Prostate gland (tissue), 2 donors: Measurements from ENCODE around the gene OTUD6A. TPM values are rescaled to one million over a fixed set of nuclear protein-coding genes. Genes with fewer than 3 reads are reported as not detected.

Experiments
- DNase-seq: peaks from one replicate; pipeline ENCODE4 v3.0.0-alpha.2; 2019; ENCODE audit warnings: low spot score
- H3K27ac ChIP-seq, 2 donors: fragments of 200-600 bp; sonication (generic); 2 replicates each; pipeline ENCODE4 v1.5.1; 2017 to 2019
- H3K27me3 ChIP-seq: fragments of 200-600 bp; sonication (generic); replicated peaks from 2 replicates; pipeline ENCODE4 v1.5.1; 2019; ENCODE audit not compliant: insufficient read depth
- H3K36me3 ChIP-seq, 2 donors: fragments of 200-600 bp; sonication (generic); 1 replicate in 1 of 2; 2 replicates in 1 of 2; pipeline versions ENCODE4 v1.5.1 to v1.8.1; 2017 to 2019
- H3K4me1 ChIP-seq: fragments of 200-600 bp; sonication (generic); replicated peaks from 2 replicates; pipeline ENCODE4 v1.5.1; 2019
- H3K4me3 ChIP-seq, 2 donors: fragments of 200-600 bp; sonication (generic); 2 replicates each; pipeline ENCODE4 v1.5.1; 2017 to 2019
- H3K9me3 ChIP-seq: fragments of 200-600 bp; sonication (generic); 2 replicates; pipeline ENCODE4 v1.5.1; 2017
- POLR2A ChIP-seq: fragments of 450-650 bp; IDR thresholded peaks from one replicate; pipeline ENCODE4 v1.6.1; 2016; ENCODE audit warnings: antibody characterized with exemption, mild to moderate bottlenecking
- POLR2AphosphoS5 ChIP-seq: sonication (generic); formaldehyde crosslinking; IDR thresholded peaks from one replicate; pipeline ENCODE4 v1.6.1; 2017; ENCODE audit warnings: antibody characterized with exemption
- WGBS: methylation state at CpG from one replicate; pipeline ENCODE4 v1.1.5; 2018; 5-methylcytosine and 5-hydroxymethylcytosine counted together
- intact Hi-C: fragments of 100-400 bp; cut with DNase I; formaldehyde crosslinking; loops from one replicate; pipeline ENCODE4 v1.14.2; 2022
- total RNA-seq, 2 donors: library from RNA; depleted of rRNA; stranded (reverse); fragments of >200 nt; gene quantifications; one replicate each; pipeline ENCODE4 v1.1.0, GENCODE V29; 2016
- TF ChIP-seq, protein P1 (sequence below), 4 experiments: fragments of 200-600 bp in 2 of 4; fragments of 450-650 bp in 2 of 4; sonication (generic) in 2 of 4; IDR thresholded peaks; 1 replicate in 3 of 4; 2 replicates in 1 of 4; pipeline ENCODE4 v1.5.1; 2016 to 2019; ENCODE audit warnings: antibody characterized with exemption in 4 of 4, mild to moderate bottlenecking in 2 of 4, moderate library complexity in 2 of 4

Gene OTUD6A
- total RNA-seq, 2 donors from 2014 or later = 1.1 TPM; not detected in 1

DNA sequence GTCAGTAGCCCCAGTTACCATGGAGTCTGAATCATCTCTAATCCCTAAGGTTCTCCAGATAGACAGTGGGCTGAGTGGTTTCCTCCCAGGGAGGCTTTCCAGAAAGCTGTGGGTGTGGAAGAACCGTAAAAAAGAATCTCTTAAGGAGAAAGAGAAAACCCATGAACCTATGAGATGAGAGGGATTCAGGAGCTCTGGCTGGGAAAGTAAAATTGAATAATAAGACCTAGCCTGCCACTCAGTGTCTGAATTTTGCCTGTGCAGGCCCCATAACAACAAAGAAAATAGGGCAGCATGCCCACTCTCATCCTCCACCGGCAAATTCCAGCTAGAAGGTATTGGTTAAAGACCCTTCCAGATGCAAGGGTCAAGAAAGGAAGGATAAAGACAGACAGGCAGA, 29.5 kb upstream of the OTUD6A start:
- 31% methylated on average over 2 of the region's 2 CpGs for WGBS
- H3K4me3 ChIP-seq = no peak overlapping the region
- no peak overlapping the region for H3K27ac ChIP-seq
- H3K4me1 ChIP-seq = no peaks in the 10 kb centered on the region
- DNase-seq = no peak
- intact Hi-C loops = loop anchor here (5.0 kb wide), 1 partner anchor 495 kb away; no protein-coding TSS in a partner anchor
- H3K36me3 ChIP-seq = no peaks in the 10 kb centered on the region
- TF ChIP-seq, protein P1, sequence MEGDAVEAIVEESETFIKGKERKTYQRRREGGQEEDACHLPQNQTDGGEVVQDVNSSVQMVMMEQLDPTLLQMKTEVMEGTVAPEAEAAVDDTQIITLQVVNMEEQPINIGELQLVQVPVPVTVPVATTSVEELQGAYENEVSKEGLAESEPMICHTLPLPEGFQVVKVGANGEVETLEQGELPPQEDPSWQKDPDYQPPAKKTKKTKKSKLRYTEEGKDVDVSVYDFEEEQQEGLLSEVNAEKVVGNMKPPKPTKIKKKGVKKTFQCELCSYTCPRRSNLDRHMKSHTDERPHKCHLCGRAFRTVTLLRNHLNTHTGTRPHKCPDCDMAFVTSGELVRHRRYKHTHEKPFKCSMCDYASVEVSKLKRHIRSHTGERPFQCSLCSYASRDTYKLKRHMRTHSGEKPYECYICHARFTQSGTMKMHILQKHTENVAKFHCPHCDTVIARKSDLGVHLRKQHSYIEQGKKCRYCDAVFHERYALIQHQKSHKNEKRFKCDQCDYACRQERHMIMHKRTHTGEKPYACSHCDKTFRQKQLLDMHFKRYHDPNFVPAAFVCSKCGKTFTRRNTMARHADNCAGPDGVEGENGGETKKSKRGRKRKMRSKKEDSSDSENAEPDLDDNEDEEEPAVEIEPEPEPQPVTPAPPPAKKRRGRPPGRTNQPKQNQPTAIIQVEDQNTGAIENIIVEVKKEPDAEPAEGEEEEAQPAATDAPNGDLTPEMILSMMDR (IDR thresholded peaks at IDR 0.05) = no peak
- TF ChIP-seq POLR2A (no peak), POLR2AphosphoS5 (no peak)
- no peaks in the 10 kb centered on the region for H3K27me3 ChIP-seq
- H3K9me3 ChIP-seq = no peaks in the 10 kb centered on the region

DNA sequence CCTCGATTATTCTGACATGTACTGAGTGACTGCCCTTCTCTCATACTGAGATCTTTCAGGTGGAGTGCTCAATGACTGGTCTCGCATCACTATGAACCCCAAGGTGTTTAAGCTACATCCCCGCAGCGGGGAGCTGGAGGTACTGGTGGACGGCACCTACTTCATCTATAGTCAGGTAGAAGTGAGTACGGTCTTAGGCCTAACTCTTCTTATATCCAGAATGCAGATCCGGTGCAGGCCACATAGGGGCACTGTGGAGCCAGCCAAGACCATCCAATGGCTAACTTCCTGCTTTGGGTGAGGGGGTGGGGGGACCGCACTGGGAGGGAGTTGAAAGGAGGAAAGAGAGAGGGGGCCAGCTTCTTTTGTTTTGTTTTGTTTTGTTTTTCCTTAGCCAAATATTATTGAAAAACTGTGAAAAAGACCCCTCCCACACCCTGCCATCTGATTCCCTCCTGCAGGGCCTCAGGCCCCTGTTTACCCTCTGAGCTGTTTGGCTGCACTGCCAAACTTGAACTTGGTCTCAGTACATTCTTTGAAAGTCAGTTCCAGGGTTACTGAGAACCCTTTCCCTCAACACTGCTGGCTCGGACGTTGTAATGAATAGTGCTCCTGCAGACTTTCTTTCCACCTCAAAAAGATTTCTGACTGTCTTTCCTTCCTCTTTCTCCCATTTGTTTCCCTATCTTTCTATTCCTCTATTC, 28.8 kb upstream of the OTUD6A start:
- no peaks in the 10 kb centered on the region for H3K4me1 ChIP-seq
- intact Hi-C loops = loop anchor here (5.0 kb wide), 1 partner anchor 496 kb away; no protein-coding TSS in a partner anchor
- no peak for DNase-seq
- TF ChIP-seq POLR2A (no peak), POLR2AphosphoS5 (no peak)
- TF ChIP-seq, protein P1 (IDR thresholded peaks at IDR 0.05) = peak in 3 of 4 experiments; percentile 25 to 43 (median 43)
- 63% methylated on average over 10 of the region's 10 CpGs for WGBS
- no peaks in the 10 kb centered on the region for H3K36me3 ChIP-seq
- H3K27me3 ChIP-seq = no peaks in the 10 kb centered on the region
- no peak overlapping the region for H3K27ac ChIP-seq
- no peak overlapping the region for H3K4me3 ChIP-seq
- no peaks in the 10 kb centered on the region for H3K9me3 ChIP-seq

DNA sequence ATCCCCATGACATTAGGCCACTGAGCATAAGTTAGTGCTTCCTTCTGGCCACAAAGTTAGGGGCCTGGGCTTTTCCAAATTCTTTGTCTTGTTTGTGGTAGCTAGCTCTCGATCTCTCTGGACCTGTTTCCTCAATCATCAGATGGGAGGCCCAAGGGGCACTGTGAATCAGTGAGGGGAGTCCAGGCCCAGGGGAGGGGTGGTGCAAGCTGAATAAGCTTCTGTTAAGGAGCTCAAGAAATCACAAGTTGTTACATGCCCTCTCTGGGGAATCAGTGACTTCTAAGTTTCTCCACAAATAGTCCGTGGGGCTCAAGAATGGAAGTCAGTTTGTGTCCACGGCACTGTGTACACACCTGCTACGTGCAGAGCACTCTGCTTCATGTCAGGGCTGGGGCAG, 27.6 kb upstream of the OTUD6A start:
- no peak for DNase-seq
- H3K9me3 ChIP-seq = no peaks in the 10 kb centered on the region
- intact Hi-C loops = loop anchor here (5.0 kb wide), 1 partner anchor 497 kb away; no protein-coding TSS in a partner anchor

DNA sequence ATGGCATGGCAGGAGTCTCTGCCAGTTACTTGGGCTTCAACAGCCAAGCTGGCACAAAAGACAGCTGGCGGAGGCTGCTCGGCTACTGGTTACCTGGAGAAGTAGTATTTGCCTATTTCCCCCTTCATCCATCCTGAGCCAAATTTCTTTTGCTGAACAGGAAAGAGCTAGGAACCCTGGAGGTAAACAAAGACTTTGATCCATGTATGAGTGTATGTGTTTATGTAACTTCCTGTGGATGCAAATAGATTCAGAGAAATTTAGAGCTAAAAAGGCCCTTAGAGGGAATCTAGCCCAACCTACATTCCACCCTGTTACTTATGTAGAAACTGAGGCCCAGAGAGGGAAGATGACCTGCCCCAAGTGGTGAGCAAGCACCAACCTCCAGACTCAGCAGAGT, 23.7 kb upstream of the OTUD6A start:
- DNase-seq = no peak
- Histone ChIP-seq H3K4me1 (no peaks in the 10 kb centered on the region), H3K27me3 (no peaks in the 10 kb centered on the region), H3K27ac (no peak overlapping the region), H3K9me3 (no peaks in the 10 kb centered on the region), H3K4me3 (no peak overlapping the region), H3K36me3 (no peaks in the 10 kb centered on the region)
- TF ChIP-seq POLR2AphosphoS5 (no peak), POLR2A (no peak)
- TF ChIP-seq, protein P1 (IDR thresholded peaks at IDR 0.05) = no peak
- intact Hi-C loops = no loop called here
- WGBS = 50% methylated on average over 2 of the region's 2 CpGs

More for the DNA sequence above, 27.6 kb upstream of the OTUD6A start:
- H3K4me1 ChIP-seq = no peaks in the 10 kb centered on the region
- no peak overlapping the region for H3K27ac ChIP-seq
- TF ChIP-seq POLR2AphosphoS5 (no peak), POLR2A (no peak)
- TF ChIP-seq, protein P1 (IDR thresholded peaks at IDR 0.05) = no peak
- H3K27me3 ChIP-seq = no peaks in the 10 kb centered on the region
- 71% methylated on average over 4 of the region's 4 CpGs for WGBS
- no peaks in the 10 kb centered on the region for H3K36me3 ChIP-seq
- H3K4me3 ChIP-seq = no peak overlapping the region

DNA sequence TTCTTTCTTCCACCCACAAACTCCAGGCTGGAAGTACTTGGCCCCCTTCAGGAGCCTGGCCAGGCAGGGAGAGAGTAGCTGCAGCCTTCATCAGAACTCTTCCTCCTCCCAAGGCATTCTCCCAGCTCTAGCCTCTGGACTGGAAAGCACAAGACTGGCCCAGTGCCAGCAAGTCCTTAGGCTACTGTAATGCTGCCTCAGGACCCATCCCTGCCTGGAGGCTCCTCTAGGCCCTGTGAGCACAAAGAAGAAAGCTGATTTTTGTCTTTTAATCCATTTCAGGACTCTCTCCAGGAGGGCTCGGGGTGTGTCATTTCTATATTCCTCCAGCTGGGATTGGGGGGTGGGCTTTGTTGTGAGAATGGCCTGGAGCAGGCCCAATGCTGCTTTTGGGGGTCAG, 23.3 kb upstream of the OTUD6A start:
- no peak overlapping the region for H3K4me3 ChIP-seq
- intact Hi-C loops = no loop called here
- no peaks in the 10 kb centered on the region for H3K4me1 ChIP-seq
- H3K27ac ChIP-seq = no peak overlapping the region
- no peak for DNase-seq
- no peaks in the 10 kb centered on the region for H3K36me3 ChIP-seq
- H3K27me3 ChIP-seq = no peaks in the 10 kb centered on the region
- H3K9me3 ChIP-seq = no peaks in the 10 kb centered on the region
- TF ChIP-seq POLR2AphosphoS5 = no peak
- no peak for TF ChIP-seq POLR2A
- TF ChIP-seq, protein P1 (IDR thresholded peaks at IDR 0.05) = no peak
- 88% methylated on average over 1 of the region's 1 CpG for WGBS
